ENCODE measurements around the gene INTS1.

Gene INTS1

DNA sequence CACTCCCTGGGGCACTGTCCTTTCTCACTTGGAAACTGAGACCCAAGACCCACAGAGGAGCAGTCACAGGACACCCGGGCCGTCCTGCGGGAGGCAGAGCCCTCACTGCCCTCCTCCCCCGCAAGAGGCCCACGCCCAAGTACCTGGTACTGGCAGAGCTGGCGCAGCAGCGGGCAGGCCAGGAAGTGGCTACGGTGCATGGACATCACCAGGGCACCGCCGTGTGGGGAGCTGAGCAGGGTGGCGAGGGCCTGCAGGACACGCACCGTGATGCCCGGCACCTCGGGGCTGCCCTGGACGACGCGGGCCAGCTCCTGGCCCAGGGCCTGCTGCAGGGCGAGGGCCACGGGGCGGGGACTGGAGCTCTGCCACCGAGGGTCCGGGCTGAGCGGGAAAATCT lies 24.9 kb downstream of the INTS1 start:
- no peak overlapping the region for H3K4me3 ChIP-seq (ENCODE audit: low read length)
- no peaks in the 10 kb centered on the region for H3K79me2 ChIP-seq (ENCODE audit: low read length)
- H3K9ac ChIP-seq (ENCODE audit: low read length): no peak overlapping the region
- H3F3A ChIP-seq (ENCODE audit: insufficient read depth, low read length): no peaks in the 10 kb centered on the region
- H3K36me3 ChIP-seq (replicated peaks; ENCODE audit: insufficient read depth, low read length): no peaks in the 10 kb centered on the region
- no peak overlapping the region for H3K4me2 ChIP-seq (ENCODE audit: low read depth, low read length)
- H3K9me2 ChIP-seq (replicated peaks; ENCODE audit: insufficient read depth, low read length): no peaks in the 10 kb centered on the region
- H3K27ac ChIP-seq (ENCODE audit: low read length): no peak overlapping the region
- no peaks in the 10 kb centered on the region for H4K20me1 ChIP-seq (ENCODE audit: insufficient read depth, low read length)
- no peaks in the 10 kb centered on the region for H3K27me3 ChIP-seq (replicated peaks; ENCODE audit: insufficient read depth, low read length)
- no peak for DNase-seq
- H3K4me1 ChIP-seq (ENCODE audit: low read length): peaks cover 1% of the 10 kb centered on the region; the same call in 1 of the 2 replicates
- no peaks in the 10 kb centered on the region for H3K9me3 ChIP-seq (replicated peaks; ENCODE audit: insufficient read depth, low read length)
- no peak overlapping the region for H2AFZ ChIP-seq (ENCODE audit: low read length)
- TF ChIP-seq EZH2 (optimal IDR thresholded peaks at IDR 0.05; ENCODE audit: low read depth, low read length) (no peak), EZH2phosphoT487 (IDR thresholded peaks at IDR 0.05; ENCODE audit: low read length) (no peak)
- TF ChIP-seq, protein P1, sequence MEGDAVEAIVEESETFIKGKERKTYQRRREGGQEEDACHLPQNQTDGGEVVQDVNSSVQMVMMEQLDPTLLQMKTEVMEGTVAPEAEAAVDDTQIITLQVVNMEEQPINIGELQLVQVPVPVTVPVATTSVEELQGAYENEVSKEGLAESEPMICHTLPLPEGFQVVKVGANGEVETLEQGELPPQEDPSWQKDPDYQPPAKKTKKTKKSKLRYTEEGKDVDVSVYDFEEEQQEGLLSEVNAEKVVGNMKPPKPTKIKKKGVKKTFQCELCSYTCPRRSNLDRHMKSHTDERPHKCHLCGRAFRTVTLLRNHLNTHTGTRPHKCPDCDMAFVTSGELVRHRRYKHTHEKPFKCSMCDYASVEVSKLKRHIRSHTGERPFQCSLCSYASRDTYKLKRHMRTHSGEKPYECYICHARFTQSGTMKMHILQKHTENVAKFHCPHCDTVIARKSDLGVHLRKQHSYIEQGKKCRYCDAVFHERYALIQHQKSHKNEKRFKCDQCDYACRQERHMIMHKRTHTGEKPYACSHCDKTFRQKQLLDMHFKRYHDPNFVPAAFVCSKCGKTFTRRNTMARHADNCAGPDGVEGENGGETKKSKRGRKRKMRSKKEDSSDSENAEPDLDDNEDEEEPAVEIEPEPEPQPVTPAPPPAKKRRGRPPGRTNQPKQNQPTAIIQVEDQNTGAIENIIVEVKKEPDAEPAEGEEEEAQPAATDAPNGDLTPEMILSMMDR (IDR thresholded peaks at IDR 0.05; ENCODE audit: low read length): no peak

DNA sequence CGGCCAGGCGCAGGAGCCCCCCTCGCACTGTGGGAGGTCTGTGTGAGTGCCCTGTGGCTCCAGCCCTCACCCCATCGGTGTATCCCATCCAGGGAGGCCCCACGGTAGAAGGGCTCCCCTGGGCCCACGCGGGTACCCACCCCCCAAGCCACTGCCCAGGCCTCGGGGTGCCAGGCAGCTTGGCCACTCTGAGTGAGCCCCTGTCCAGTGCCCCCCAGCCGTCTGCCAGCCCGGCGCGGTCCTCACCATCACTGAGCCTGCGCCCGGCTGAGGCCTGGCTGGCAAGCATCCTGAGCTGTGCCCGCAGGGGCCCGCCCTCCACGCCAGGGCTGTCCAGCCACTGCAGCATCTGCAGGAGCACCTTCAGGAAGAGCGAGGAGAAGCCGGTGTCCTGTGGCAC lies 25.7 kb downstream of the INTS1 start:
- Histone ChIP-seq H3K9me2 (replicated peaks; ENCODE audit: insufficient read depth, low read length) (no peaks in the 10 kb centered on the region), H3K36me3 (replicated peaks; ENCODE audit: insufficient read depth, low read length) (no peaks in the 10 kb centered on the region), H3K4me3 (ENCODE audit: low read length) (no peak overlapping the region), H3K4me2 (ENCODE audit: low read depth, low read length) (no peak overlapping the region), H3K27me3 (replicated peaks; ENCODE audit: insufficient read depth, low read length) (no peaks in the 10 kb centered on the region), H3K9ac (ENCODE audit: low read length) (no peak overlapping the region), H3K4me1 (ENCODE audit: low read length) (peaks cover 6% of the 10 kb centered on the region), H4K20me1 (ENCODE audit: insufficient read depth, low read length) (no peaks in the 10 kb centered on the region), H3K9me3 (replicated peaks; ENCODE audit: insufficient read depth, low read length) (no peaks in the 10 kb centered on the region), H3K79me2 (ENCODE audit: low read length) (no peaks in the 10 kb centered on the region), H2AFZ (ENCODE audit: low read length) (no peak overlapping the region), H3F3A (ENCODE audit: insufficient read depth, low read length) (no peaks in the 10 kb centered on the region), H3K27ac (ENCODE audit: low read length) (no peak overlapping the region)
- no peak for DNase-seq
- TF ChIP-seq, protein P1 (IDR thresholded peaks at IDR 0.05; ENCODE audit: low read length): no peak
- TF ChIP-seq EZH2 (optimal IDR thresholded peaks at IDR 0.05; ENCODE audit: low read depth, low read length): no peak
- no peak for TF ChIP-seq EZH2phosphoT487 (IDR thresholded peaks at IDR 0.05; ENCODE audit: low read length)

DNA sequence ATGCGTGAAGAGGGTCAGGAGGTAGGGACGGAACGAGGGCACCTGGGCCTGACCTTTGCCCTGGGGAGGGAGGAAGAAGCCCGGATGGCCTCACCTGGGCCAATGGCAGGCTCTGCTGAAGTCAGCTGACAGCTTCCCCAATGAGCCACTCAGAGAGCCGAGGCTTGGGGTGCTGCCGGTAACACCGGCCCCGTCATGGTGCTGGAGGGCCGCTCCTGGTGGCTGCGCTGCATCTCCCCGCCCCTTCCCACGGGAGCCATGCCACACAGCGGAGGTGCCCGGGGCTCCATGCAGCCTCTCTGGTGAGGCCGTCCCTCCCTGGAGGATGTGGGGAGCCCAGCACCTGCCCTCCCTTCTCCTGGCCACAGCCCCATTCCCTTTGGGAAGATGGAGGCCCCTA lies 27.3 kb downstream of the INTS1 start:
- H3K9me3 ChIP-seq (replicated peaks; ENCODE audit: insufficient read depth, low read length): no peaks in the 10 kb centered on the region
- no peaks in the 10 kb centered on the region for H3F3A ChIP-seq (ENCODE audit: insufficient read depth, low read length)
- no peak overlapping the region for H2AFZ ChIP-seq (ENCODE audit: low read length)
- H3K4me2 ChIP-seq (ENCODE audit: low read depth, low read length): no peak overlapping the region
- no peaks in the 10 kb centered on the region for H4K20me1 ChIP-seq (ENCODE audit: insufficient read depth, low read length)
- H3K36me3 ChIP-seq (replicated peaks; ENCODE audit: insufficient read depth, low read length): no peaks in the 10 kb centered on the region
- H3K9me2 ChIP-seq (replicated peaks; ENCODE audit: insufficient read depth, low read length): no peaks in the 10 kb centered on the region
- H3K27me3 ChIP-seq (replicated peaks; ENCODE audit: insufficient read depth, low read length): no peaks in the 10 kb centered on the region
- H3K27ac ChIP-seq (ENCODE audit: low read length): no peak overlapping the region
- no peak overlapping the region for H3K4me3 ChIP-seq (ENCODE audit: low read length)
- no peaks in the 10 kb centered on the region for H3K79me2 ChIP-seq (ENCODE audit: low read length)
- peaks cover 6% of the 10 kb centered on the region for H3K4me1 ChIP-seq (ENCODE audit: low read length)
- TF ChIP-seq, protein P1 (IDR thresholded peaks at IDR 0.05; ENCODE audit: low read length): no peak
- TF ChIP-seq EZH2phosphoT487 (IDR thresholded peaks at IDR 0.05; ENCODE audit: low read length) (no peak), EZH2 (optimal IDR thresholded peaks at IDR 0.05; ENCODE audit: low read depth, low read length) (no peak)
- DNase-seq: no peak
- no peak overlapping the region for H3K9ac ChIP-seq (ENCODE audit: low read length)

Measured in MM.1S (cell line).